Measurements from ENCODE around the gene TRABD2B. TPM values are rescaled to one million over a fixed set of nuclear protein-coding genes. Genes with fewer than 3 reads are reported as not detected.

TRABD2B gene
- total and polyA plus RNA-seq, 2 of the 4 experiments (the other 2 are of a cell fraction), result not detected

GRCh38 chr1:47935163-47935562 lies 62.0 kb downstream of the TRABD2B start:
- no peak overlapping the region for H3K56ac ChIP-seq (ENCODE audit: extremely low read depth, insufficient read depth, low read length)
- H3K27ac ChIP-seq (ENCODE audit: insufficient read depth, low read length), result no peak overlapping the region
- H3K9me1 ChIP-seq (ENCODE audit: insufficient read depth, low read length), result no peaks in the 10 kb centered on the region
- no peaks in the 10 kb centered on the region for H3K4me1 ChIP-seq (ENCODE audit: control insufficient read depth, insufficient read depth, low read length)
- in situ Hi-C loops (cut with MboI; ENCODE audit: low sequenced_read_pairs) (no loop called here), dilution Hi-C loops (cut with HindIII; ENCODE audit: low sequenced_read_pairs, unreplicated experiment) (no loop called here), intact Hi-C loops (cut with micrococcal nuclease) (no loop called here)
- H2AK5ac ChIP-seq (ENCODE audit: low read depth, low read length), result no peak overlapping the region
- CTCF ChIA-PET, result no interaction called here
- no peak overlapping the region for H3K23ac ChIP-seq (ENCODE audit: low read depth, low read length)
- H4K20me1 ChIP-seq (ENCODE audit: insufficient read depth, low read length), result no peaks in the 10 kb centered on the region
- no peak overlapping the region for H3K9ac ChIP-seq (ENCODE audit: low read depth, low read length)
- no TSS peak for BruUV-seq (replicated peaks)
- H3K18ac ChIP-seq (ENCODE audit: low read depth, low read length), result no peak overlapping the region
- H2AK9ac ChIP-seq (replicated peaks; ENCODE audit: low read depth, low read length, poor library complexity), result no peak overlapping the region
- no peak overlapping the region for H4K5ac ChIP-seq (ENCODE audit: low read depth, low read length)
- no peak overlapping the region for H3K4me2 ChIP-seq (ENCODE audit: low read depth, low read length)
- TF ChIP-seq, protein P1, sequence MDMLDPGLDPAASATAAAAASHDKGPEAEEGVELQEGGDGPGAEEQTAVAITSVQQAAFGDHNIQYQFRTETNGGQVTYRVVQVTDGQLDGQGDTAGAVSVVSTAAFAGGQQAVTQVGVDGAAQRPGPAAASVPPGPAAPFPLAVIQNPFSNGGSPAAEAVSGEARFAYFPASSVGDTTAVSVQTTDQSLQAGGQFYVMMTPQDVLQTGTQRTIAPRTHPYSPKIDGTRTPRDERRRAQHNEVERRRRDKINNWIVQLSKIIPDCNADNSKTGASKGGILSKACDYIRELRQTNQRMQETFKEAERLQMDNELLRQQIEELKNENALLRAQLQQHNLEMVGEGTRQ (IDR thresholded peaks at IDR 0.05; ENCODE audit: low read depth, low read length), result no peak
- no peak for TF ChIP-seq BHLHE40 (IDR thresholded peaks at IDR 0.05; ENCODE audit: low read depth, low read length)
- no peak for TF ChIP-seq SMC3 (IDR thresholded peaks at IDR 0.05; ENCODE audit: low read depth, low read length)
- TF ChIP-seq ELK1 (IDR thresholded peaks at IDR 0.05; ENCODE audit: borderline replicate concordance, low read depth, low read length), result no peak
- no peak for TF ChIP-seq FOS (IDR thresholded peaks at IDR 0.05; ENCODE audit: low read depth, low read length)
- TF ChIP-seq, protein P2, sequence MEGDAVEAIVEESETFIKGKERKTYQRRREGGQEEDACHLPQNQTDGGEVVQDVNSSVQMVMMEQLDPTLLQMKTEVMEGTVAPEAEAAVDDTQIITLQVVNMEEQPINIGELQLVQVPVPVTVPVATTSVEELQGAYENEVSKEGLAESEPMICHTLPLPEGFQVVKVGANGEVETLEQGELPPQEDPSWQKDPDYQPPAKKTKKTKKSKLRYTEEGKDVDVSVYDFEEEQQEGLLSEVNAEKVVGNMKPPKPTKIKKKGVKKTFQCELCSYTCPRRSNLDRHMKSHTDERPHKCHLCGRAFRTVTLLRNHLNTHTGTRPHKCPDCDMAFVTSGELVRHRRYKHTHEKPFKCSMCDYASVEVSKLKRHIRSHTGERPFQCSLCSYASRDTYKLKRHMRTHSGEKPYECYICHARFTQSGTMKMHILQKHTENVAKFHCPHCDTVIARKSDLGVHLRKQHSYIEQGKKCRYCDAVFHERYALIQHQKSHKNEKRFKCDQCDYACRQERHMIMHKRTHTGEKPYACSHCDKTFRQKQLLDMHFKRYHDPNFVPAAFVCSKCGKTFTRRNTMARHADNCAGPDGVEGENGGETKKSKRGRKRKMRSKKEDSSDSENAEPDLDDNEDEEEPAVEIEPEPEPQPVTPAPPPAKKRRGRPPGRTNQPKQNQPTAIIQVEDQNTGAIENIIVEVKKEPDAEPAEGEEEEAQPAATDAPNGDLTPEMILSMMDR (conservative IDR thresholded peaks at IDR 0.05; ENCODE audit: low read depth, low read length), result no peak
- no peak for TF ChIP-seq NFE2L2 (IDR thresholded peaks at IDR 0.05; ENCODE audit: low read depth, low read length)
- TF ChIP-seq RFX5 (IDR thresholded peaks at IDR 0.05; ENCODE audit: low read depth, low read length), result no peak
- no peak for TF ChIP-seq CEBPB (IDR thresholded peaks at IDR 0.05; ENCODE audit: low read depth, low read length)
- TF ChIP-seq RCOR1 (IDR thresholded peaks at IDR 0.05; ENCODE audit: insufficient replicate concordance, low read length), result no peak
- no peak for TF ChIP-seq POLR2A (IDR thresholded peaks at IDR 0.05; ENCODE audit: low read depth, low read length)
- TF ChIP-seq CHD1 (IDR thresholded peaks at IDR 0.05; ENCODE audit: low read depth, low read length), result no peak
- no peak for TF ChIP-seq MAFK (IDR thresholded peaks at IDR 0.05; ENCODE audit: low read depth, low read length)
- no peak for TF ChIP-seq RAD21 (IDR thresholded peaks at IDR 0.05; ENCODE audit: low read length)
- H3K14ac ChIP-seq (replicated peaks; ENCODE audit: low read depth, low read length), result no peak overlapping the region
- no peak overlapping the region for H4K8ac ChIP-seq (ENCODE audit: low read depth in 2 of 2, low read length in 2 of 2)
- WGBS, 2 experiments (ENCODE audit: extremely low coverage in 2 of 2, insufficient read length in 1 of 2), result no CpG with 5 or more reads among the region's 4 CpGs
- no peaks in the 10 kb centered on the region for H3K27me3 ChIP-seq (ENCODE audit: control insufficient read depth, insufficient read depth, low read length)
- H3K4ac ChIP-seq (ENCODE audit: low read depth, low read length), result no peak overlapping the region
- no peak overlapping the region for H2BK5ac ChIP-seq (ENCODE audit: low read depth, low read length, poor library complexity, severe bottlenecking)
- no peaks in the 10 kb centered on the region for H3K79me1 ChIP-seq (ENCODE audit: low read depth in 1 of 2, low read length in 2 of 2)
- no peak overlapping the region for H2BK15ac ChIP-seq (ENCODE audit: low read depth, low read length)
- no peak overlapping the region for H3K4me3 ChIP-seq (ENCODE audit: insufficient read depth, low read depth, low read length)
- DNase-seq, result no peak
- no peak overlapping the region for H4K91ac ChIP-seq (ENCODE audit: insufficient read depth, low read depth, low read length)
- H2BK20ac ChIP-seq (ENCODE audit: low read depth, low read length), result no peak overlapping the region
- H3K36me3 ChIP-seq (ENCODE audit: control insufficient read depth, insufficient read depth, low read length), result no peaks in the 10 kb centered on the region
- H2AFZ ChIP-seq (replicated peaks; ENCODE audit: low read length, poor library complexity), result no peak overlapping the region
- POLR2A ChIA-PET (ENCODE audit: unreplicated experiment), result no interaction called here
- no peak overlapping the region for H2BK120ac ChIP-seq (ENCODE audit: low read depth, low read length)
- no peaks in the 10 kb centered on the region for H3K9me3 ChIP-seq (ENCODE audit: control insufficient read depth, insufficient read depth, low read length)
- no peak for ATAC-seq (ENCODE audit: low read depth)
